Measurements from ENCODE around the gene URB2.

The URB2 gene

DNA sequence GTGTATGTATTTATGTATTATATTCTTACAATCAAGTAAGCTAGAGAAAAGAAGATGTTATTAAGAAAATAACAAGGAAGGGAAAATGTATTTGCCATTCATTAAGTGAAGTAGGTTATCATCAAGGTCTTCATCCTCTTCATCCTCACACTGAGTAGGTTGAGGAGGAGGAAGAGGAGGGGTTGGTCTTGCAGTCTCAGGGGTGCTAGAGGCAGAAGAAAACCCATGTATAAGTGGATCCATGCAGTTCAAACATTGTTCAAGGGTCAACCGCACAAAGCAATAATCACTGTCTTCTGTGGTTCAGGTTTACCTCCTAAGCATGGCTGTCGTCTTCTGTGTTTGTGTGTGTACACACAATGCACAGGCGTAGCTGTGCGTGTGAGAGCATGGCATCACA lies 16.9 kb downstream of the URB2 start:
- in situ Hi-C loops (cut with HindIII; ENCODE audit: low sequenced_read_pairs): no loop called here

DNA sequence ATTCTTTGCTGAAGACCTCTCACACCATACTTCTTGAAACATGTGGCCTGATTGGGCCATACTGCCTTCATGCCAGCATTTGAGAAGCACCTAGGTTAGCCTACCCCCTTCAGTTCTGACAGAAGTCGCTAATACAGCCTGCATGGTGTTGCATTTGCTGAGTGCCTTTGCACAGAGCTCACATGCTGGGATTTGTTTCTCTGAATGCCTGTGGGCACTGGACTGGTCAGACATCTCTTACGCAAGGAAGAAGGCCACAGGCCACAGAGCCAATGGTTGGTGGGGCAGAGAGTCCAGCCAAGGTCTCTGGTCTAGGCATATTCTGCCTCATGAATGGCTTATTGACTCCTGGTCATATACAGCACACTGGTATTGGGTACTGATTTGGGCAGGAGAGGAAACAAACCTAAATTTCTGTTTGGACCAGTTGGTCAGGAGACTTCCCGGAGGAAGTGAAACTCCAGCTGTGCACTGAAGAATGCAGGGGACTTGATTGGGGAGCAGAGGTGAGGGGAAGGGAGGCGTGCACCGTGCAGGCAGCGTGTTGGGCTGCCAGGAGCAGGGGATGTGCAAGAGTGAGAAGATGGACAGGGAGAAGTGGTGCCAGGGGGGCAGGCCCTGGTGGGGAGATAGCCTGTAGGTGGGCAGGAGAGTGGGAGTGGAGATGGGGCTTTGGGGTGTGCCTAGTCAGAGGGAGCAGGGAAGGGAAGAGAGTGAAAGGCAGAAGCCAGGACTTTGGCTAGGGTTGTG lies 18.1 kb downstream of the URB2 start:
- in situ Hi-C loops (cut with HindIII; ENCODE audit: low sequenced_read_pairs): no loop called here

DNA sequence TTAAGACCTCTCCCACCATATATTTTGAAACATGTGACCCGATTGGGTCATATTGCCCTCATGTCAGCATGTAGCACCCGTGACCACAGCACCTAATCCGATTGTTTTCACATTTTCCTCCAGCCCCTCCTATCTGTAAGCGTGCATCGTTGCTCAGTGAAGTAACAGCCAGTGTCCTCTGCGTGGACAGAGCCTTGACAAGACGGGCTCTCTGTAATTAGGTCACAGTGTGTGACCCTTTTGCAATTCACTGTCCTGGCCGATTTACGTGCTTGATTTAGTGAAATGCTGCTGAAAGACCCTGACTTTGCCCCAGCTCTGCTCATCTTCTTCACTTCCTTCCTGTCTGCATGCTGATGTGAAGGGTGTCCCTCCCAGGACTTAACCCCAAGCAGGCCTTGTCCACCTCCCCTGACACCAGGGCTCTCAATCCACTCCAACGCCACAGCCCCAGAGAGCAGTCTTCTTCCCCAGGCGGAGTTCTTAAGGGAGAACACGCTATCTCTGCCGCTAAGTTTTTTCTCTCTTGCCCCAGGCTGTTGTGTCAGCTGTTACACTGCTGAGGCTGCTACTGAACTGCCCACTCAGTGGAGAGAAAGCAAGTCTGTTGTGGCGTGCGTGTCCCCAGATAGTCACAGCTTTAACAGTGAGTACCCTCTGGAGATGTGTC lies 19.4 kb downstream of the URB2 start:
- in situ Hi-C loops (cut with HindIII; ENCODE audit: low sequenced_read_pairs): no loop called here

- in situ Hi-C loops (cut with HindIII; ENCODE audit: low sequenced_read_pairs): no loop called here
These were observed 22.4 kb downstream of the URB2 start for GRCh38 chr1:229648406-229648805.

- in situ Hi-C loops (cut with HindIII; ENCODE audit: low sequenced_read_pairs): no loop called here
These were observed 24.0 kb downstream of the URB2 start for GRCh38 chr1:229650045-229650444.

DNA sequence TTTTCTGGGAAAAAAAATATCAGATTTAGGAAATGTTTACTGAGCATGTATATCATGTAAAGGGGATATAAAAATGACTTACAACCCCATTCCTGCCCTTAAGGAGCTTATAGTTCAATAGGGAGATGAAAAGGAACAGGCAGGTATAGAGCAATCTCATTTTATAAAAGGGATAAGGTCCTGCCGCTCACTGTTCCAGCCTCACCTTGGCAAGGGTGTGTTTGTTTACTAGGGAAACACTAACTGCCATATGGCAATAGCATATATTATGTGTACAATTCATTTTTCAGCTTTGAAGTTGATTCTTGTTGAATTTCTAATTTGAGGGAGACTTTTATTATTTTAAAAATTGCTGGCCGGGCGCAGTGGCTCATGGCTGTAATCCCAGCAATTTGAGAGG lies 25.5 kb downstream of the URB2 start:
- in situ Hi-C loops (cut with HindIII; ENCODE audit: low sequenced_read_pairs): no loop called here

- in situ Hi-C loops (cut with HindIII; ENCODE audit: low sequenced_read_pairs): no loop called here
These were observed 27.4 kb downstream of the URB2 start for GRCh38 chr1:229653420-229653819.

GRCh38 chr1:229655781-229656180 lies 29.7 kb downstream of the URB2 start:
- in situ Hi-C loops (cut with HindIII; ENCODE audit: low sequenced_read_pairs): no loop called here

- in situ Hi-C loops (cut with HindIII; ENCODE audit: low sequenced_read_pairs): no loop called here
These were observed 32.1 kb downstream of the URB2 start for GRCh38 chr1:229657993-229658755.

- in situ Hi-C loops (cut with HindIII; ENCODE audit: low sequenced_read_pairs): no loop called here
These were observed 35.2 kb downstream of the URB2 start for GRCh38 chr1:229661022-229661877.

DNA sequence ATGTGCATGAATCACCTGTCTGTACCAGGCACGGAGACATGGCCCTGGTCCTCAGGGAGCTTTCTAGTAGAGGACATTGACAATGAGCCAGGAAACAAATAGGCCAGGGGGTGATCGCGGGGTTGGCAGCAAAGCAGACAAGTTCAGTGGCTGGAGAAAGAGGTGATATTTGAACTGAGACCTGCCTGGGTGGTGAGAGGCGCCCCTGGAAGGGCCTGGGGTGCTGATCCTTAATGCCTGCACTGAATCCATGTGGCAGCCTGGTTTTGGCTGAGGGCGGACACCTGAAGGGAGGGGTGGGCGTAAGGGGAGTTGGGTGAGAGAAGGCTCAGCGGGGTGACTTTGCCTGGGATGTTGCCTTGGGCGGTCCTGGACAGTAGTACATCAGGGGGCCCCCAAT lies 35.9 kb downstream of the URB2 start:
- in situ Hi-C loops (cut with HindIII; ENCODE audit: low sequenced_read_pairs): no loop called here

GRCh38 chr1:229664133-229664689 lies 38.2 kb downstream of the URB2 start:
- in situ Hi-C loops (cut with HindIII; ENCODE audit: low sequenced_read_pairs): no loop called here

DNA sequence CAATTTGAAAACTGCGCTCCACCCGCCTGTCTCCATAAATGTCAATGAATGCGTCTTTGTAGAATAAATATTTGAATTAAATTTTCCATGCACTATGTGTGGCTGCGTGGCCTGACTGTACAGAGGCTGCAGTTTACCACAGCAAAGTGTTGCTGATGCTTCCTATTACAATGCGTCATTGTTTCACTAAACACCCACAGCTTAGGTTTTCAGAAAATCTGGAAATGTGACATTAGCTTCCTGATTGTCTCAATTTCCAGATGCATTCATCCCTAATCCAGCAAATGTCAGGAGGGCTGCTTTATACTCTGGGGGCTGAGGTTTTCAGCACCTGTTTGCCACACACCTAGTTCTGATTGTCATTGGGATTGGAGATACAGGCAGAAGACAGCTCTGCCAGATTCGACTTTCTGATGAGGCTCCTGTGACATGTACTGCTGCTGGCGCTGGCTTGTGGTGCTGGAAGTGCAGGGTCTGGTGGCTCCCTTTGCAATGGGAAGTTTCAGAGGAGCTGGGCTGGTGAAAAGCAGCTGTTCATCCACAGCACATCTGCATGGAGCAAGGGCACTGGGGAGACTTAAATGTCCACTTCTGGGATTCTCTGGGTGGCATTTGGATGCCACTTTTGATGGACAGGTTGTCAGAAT lies 40.0 kb downstream of the URB2 start:
- in situ Hi-C loops (cut with HindIII; ENCODE audit: low sequenced_read_pairs): no loop called here

DNA sequence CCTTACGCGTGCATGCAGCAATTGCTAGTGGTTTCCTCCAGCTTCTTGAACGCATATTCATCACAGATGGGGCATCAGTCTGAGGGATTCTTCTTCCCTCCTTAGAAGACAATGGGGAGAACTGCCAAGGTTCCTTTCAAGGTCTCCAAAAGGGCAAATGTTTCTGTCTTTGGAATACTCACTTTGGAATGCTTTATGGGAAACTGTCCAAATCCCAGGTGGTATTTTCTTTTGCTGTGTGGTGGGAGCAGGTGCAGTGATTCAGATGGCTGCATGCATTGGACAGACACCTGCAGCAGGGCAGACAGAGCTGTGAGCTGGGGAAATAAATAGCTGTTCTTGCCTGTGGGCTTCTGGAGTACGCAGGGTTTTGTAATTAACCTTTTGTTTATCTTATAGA lies 40.5 kb downstream of the URB2 start:
- in situ Hi-C loops (cut with HindIII; ENCODE audit: low sequenced_read_pairs): no loop called here

DNA sequence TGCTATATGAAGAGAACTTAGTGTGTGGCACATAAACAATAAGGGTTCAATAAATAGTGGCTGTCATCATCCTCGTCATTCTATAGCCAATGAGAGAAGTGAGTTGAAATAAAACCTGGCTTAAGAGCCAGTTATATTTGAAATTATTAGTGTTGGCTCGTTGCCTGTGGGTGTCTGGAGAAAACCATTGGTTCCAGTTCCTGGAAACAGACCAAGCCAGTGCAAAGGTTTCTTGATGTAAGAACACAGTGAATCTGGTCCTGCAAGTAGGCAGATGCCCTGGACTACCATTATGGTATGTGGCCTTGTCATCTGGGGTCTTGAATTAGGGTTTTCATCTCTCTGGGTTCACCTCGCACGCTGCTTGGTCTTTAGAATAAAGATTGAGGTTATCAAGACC lies 43.3 kb downstream of the URB2 start:
- in situ Hi-C loops (cut with HindIII; ENCODE audit: low sequenced_read_pairs): no loop called here

DNA sequence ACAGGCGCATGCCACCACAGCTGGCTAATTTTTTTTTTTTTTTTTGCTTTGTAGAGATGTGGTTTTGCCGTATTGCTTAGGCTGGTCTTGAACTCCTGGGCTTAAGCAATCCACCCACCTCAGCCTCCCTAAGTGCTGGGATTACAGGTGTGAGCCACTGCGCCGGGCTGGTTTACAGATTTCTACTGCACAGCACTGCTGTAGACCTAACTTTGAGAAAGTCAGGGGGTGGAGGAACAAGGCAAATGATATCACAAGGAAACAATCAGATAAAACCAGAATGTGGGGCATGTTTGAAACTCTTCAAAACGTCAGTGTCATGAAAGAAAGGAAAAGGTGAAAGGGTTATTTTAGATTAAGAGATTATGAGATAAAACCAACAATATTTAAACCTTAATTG lies 45.3 kb downstream of the URB2 start:
- in situ Hi-C loops (cut with HindIII; ENCODE audit: low sequenced_read_pairs): loop anchor here (5.0 kb wide), 1 partner anchor 69 kb away; no protein-coding TSS in a partner anchor

DNA sequence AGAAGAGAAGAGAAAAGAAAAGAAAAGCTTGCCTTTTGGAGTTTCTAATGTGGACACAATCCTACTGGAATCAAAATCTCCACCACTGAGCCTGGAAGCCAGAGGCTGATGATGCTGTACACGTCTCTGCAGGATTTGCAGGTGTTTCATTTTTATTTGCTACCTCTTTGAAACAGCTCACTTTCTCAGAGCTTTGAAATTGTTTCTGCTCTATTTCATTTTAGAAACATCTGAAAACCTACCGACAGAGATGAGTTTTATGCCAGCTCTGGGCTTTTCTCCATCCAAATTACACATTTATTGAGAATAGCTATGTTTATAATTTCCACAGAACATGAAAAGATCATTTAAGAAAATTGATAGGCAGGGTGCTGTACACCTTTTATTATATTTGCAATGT lies 46.2 kb downstream of the URB2 start:
- in situ Hi-C loops (cut with HindIII; ENCODE audit: low sequenced_read_pairs): loop anchor here (5.0 kb wide), 1 partner anchor 70 kb away; no protein-coding TSS in a partner anchor

DNA sequence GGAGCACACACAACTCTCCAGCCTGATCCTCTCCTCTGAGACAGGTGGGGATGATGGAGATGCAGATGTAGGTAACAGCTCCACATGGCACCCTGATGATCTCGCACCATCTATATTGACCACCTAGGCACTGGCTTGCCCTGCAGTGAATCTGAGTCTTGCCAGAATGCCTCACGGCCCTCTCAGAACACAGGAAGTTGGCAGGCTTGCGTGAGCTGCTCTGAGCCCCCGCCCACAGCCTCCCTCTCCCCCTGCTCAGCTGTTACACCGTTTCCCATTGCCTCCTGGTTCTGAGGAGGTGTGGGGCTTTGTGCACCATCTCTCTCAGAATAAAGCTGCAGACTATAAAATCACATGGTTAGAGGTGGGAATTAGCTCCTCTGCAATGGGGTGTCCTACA lies 48.0 kb downstream of the URB2 start:
- in situ Hi-C loops (cut with HindIII; ENCODE audit: low sequenced_read_pairs): loop anchor here (5.0 kb wide), 1 partner anchor 72 kb away; no protein-coding TSS in a partner anchor

DNA sequence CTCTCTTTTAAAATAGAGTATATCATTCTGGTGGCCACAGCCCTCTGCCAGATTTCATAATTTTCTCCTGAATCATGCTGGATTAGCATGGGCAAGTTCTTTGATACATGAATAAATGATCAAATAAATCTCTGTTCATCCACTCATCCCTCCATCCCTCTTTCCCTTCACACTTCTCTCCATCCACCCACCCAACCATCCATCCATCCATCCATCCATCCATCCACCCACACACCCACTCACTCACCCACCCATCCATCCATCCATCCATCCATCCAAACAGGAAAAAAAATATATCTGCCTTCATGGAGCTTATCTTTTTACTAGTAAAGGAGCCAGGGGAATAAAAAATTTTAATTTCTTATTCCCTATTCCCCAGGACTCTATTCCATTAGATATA lies 49.3 kb downstream of the URB2 start:
- in situ Hi-C loops (cut with HindIII; ENCODE audit: low sequenced_read_pairs): no loop called here

DNA sequence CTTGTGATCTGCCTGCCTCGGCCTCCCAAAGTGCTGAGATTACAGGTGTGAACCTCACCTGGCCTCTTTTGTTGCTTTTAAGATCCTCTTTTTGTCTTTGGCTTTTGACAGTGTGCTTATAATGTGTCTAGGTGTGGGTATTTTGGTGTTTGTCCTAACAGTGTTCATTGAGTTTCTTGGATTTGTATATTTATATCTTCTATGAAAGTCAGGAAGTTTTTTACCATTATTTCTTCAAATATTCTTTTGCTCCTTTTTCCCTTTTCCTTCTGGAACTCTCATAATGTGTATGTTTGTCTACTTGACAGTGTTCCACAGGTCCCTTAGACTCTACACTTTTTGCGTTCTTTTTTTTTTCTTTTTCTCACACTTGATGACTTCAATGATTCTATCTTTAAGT lies 59.1 kb downstream of the URB2 start:
- in situ Hi-C loops (cut with HindIII; ENCODE audit: low sequenced_read_pairs): no loop called here

Data from endothelial cell of hepatic sinusoid (primary cell).